GM21717 (cell line): ENCODE results near the gene IRF8.
"Not testable (repeated sequence)": the region's sequence is repeated elsewhere in the genome, so short reads cannot be mapped to it uniquely, and the experiment has no call there.

Experiments
- ATAC-seq: cut with Tn5 transposase; IDR thresholded peaks from one replicate; pipeline ENCODE4 v1.9.1; 2021; ENCODE audit warnings: mild to moderate bottlenecking, moderate library complexity; ENCODE audit not compliant: unreplicated experiment

IRF8 gene

DNA sequence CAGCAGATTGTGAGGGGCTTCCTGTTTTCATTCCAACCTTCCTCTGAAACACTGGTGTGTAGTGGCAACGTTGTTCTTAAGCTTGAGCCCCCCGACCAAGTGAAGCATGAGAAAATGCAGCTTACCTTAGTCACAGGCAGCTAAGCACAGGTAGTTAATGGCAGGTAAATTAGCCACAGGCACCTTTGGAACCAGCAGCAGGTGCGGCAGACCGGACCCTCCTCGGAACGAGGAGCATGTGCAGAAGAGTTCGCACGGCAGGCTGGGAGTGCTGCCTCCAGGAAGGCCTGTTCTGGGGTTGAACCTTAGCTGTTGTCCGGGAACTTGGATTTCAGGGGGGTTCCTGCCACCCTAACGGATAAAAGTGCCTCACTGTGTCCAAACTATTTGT lies 7.2 kb upstream of the IRF8 start:
- ATAC-seq = no peak

DNA sequence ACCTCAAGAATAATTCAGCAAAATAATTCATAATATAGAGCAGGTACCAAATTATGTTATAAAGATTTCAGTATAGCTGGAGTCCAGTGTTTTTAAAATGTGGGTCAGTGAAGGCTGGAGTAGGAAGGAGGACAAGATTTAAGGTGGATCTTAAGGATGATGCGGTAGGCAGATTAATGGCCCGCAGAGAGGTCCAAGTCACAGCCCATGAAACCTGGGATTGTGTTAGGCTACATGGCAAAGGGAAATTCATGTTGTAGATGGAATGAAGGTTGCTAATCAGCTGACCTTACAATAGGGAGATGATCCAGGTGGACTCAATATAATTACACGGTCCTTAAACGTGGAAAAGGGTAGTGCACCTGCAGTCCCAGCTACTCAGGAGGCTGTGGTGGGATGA lies 6.2 kb upstream of the IRF8 start:
- ATAC-seq = no peak

DNA sequence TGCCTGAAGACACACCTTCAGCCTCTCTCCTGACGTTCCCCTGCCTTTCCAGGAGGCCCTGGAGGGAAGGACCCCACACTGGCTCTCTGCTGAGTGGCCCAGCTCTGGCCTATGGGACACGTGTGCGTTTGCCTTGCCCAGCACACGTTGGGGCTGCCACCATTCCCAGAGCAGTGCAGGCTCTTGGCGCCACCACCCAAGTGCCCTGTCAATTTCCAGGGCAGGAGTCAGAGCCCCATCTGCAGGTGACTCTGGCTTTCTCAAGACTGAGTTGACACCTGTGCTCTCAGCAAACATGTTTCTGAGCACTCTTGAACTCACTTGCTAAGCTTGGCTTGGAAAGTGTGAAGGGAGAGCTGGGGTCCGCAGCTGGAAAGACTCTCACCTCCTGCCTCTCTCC lies 4.7 kb upstream of the IRF8 start:
- ATAC-seq = no peak

DNA sequence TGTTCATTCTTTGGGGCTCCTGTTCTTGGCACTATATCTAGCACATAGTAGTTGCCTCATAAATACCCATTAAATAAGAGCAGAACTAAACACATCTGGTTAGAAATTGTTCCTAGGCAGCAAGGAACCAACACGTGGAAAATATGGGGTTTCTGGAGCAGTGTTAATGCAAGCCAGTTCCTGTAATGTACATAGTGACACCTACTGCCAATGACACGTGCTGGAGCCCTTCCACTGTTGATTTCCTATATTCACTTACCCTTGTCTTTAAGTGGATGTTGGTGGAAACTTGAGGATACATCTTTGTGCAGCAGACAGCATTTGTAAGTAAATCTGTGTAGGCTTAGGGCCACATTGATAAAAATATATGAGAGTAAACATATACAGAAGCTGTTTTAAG lies 1.6 kb upstream of the IRF8 start:
- ATAC-seq = no peak

DNA sequence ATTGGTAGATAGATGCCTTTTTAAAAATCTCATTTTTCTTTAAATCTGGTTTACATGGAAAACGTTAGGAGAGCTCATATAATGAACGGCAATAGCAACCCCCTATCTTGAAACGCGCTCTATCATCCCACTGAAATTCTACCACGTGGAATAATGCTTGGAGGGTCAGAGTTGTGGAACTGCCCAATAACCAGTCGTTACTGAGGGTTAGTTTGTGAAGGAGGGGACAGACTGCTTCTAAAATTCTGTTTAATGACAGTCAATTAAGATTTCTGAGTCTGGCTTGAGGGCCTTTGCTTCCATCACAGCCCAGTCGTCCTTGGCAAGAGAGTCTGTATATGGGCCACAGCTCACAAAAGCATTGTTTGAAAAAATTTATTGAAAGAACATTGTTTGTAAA lies 482 bp downstream of the IRF8 start:
- no peak for ATAC-seq

DNA sequence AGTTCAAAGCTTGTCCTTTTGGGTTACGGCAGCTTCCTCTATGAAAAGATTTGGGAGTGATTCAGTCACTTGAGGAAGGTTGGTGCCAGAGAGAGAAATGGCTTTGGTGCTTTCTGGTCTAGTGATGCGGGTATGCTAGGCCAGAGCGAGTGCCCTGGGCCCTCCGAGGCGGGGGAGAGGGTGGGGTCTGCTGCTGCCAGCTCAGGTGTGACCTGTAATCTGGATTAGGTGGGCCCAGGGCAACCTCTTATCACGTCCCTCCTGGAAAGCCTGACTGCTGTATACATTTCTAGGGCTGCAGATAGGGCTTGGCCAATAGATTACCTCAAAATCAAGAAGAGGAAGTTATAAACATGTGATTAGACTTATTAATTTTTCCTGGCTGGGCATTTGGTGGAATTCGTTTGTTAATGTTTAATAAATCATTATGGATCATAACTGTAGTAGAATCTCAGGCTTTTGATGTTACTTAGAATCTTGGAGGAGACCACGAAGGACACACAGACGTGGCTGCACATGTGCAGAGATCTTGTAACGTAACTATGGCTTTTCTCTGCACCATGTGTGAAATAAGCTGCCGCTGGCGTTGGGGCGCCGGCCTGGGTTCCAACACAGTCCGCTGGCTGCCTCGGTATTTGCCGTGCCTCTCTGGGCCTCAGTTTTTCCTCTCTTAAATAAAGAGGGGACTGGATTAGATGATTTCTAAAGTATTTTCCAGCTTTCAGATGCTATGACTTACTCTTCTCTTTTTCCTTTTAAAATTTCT lies 1.2 kb downstream of the IRF8 start:
- ATAC-seq = no peak

DNA sequence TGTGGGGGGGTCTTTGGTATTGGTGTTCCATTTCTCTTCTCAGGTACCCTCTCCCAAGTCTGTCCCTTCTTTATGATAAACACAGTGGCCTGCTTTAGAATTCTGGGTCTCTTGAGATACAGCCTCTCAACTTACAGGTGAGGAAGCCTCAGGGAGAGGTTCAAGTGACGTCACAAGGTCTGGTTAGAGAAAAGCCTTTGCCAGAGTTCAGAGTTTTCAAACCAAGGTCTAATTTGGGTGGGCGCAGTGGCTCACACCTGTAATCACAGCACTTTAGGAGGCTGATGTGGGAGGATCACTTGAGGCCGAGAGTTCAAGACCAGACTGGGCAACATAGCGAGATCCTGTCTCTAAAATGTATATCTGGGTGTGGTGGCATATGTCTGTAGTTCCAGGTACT lies 2.1 kb downstream of the IRF8 start:
- no peak for ATAC-seq

DNA sequence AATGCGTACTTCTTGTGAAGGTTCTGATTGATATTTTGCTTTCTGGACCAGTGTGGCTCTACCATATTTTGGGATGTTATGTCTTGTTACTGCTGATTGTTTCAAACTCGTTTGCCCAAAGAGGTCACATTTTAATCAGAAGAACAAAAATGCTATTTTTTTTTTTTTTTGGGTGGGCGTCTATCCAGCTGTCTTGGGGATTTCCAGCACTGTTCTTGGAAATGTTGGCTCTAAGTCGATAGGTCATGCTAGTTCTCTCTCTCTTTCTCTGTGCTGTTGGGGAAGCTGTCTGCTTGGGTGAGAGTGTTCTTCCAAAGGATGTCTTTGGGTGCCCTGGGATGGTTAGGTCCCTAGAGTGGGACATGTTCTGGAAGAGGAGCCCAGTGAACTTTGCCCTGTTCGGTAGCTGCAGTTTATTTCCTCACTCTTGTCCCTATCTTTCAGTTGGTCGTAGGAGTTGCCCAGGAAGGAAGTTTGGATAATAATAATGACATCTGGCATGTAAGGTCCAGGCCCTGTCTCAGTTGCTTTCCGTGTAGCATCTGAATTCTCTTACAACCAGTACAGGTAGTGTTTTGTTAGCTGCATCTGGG lies 2.9 kb downstream of the IRF8 start:
- no peak for ATAC-seq

DNA sequence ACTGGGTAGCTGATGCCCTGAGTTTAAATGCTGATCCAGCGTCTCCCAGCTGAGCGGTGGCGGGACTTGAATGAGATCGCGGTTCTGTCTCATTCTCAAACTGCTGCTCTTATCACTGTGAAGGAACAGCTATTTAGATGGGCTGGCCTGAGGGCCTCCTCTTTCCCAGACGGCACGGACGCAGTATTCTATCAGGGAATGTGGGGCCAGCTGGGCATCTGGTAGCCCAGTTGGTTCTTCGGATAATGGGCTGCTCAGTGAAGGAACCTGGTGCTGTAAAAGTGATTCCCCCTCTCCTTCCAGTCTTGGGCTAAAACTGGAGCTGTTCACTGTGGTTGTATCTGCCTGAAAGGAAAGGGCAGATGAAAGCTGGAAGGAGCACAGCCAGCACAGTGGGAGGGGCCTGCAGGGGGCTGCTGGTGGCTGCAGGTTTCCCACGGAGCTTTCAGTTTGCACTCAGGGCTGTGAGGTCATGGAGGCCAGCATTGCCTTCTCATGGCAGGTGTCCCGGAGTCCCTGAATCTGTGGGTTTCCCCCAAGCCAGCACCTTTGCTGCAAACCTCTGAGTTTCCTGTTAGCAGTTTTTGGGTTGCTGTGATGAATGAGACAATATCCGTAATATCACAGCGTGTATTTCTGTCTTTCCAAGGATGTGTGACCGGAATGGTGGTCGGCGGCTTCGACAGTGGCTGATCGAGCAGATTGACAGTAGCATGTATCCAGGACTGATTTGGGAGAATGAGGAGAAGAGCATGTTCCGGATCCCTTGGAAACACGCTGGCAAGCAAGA lies 3.6 kb downstream of the IRF8 start:
- ATAC-seq = peak; percentile 60

DNA sequence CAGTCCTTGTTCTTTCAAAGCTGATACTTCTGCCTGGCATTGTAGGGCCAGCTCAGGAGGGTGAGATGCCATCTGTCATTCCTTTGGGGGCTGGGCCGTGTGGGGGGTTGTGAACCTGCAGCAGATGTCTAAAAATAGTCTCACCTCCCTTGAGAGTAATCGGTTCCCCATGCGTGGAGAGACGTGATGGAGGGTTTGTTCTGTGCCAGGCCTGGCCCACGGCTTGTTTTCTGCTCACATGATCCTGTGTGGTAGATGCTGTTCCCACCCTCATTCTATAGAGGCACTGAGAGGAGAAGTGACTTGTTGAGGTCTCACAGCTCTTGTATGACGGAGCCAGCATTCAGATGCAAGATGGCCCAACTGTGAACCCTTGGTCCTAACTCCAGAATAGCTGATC lies 4.6 kb downstream of the IRF8 start:
- no peak for ATAC-seq

DNA sequence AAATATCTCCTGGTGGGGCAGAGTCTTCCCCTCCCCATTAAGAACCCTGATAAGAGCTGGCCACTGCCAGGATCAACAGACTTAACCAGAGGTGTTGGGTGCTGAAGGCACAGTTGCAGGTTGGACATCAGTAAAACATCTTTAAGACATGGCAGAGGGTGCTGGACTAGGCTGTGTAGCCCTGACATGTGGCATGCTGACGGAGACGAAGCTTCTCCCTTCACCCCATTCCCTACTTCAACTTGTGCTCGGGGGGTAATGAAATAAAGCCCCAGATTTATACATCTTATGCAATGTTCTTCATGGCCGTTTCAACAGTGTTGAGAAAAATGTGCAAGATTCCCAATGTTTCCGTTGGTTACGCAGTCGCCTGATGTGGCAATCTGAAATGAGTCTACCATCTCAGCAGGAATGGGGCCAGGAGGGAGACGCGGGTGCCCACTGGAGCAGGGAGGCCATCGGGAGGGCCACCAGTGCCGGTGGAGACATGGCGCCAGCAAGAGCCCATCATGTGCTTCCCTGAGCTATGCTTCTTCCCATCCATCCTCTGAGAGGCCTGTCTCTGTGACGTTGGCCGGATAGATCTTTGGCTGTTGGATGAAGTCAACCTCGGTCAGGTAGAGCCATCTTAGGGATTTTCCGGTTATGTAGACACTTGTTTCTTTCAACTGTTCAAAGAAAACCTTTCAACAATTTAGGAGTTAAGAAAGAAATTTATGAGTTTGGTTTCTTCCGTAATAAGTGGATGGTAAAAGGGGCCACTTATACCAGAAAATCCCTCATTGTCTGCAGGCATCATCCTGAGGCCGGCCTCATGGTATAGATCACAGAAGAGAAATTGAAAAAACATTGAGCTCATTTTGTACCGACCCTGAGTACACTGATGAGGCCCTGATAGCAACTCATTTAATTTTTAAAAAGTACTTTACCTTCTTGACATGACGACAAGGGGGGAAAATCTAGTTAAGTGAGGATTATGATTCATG lies 6.4 kb downstream of the IRF8 start:
- ATAC-seq = no peak

DNA sequence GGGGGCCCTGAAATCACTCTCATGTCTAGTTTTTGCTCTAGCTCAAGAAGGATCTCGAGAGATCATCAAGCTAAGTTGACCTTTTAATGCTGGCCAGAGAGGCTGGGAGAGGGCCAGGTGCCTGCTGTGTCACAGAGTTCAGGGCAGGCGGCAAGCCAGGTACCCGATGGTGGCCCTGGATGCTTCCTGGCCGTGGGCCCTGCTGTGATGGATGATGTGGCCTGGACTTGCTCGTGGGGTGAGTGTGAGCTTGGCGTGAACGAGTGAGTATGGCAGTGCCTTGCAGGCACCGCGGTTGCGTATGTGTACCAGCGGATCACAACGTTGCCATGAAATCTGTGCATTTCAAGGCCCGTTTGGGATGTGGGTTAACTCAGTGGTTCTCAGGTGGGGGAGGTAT lies 7.4 kb downstream of the IRF8 start:
- no peak for ATAC-seq

DNA sequence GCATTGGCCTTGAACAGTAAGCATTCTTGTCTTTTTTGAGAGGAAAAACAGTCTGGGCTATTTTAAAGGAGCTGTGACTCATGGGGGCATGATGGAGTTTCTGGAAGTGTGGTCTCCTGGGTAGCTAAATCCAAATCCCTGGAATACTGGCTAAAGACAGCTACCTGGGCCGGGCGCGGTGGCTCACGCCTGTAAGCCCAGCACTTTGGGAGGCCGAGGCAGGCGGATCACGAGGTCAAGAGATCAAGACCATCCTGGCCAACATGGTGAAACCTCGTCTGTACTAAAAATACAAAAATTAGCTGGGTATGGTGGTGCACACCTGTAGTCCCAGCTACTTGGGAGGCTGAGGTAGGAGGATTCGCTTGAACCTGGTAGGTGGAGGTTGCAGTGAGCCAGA lies 8.3 kb downstream of the IRF8 start:
- ATAC-seq = not testable (repeated sequence)

DNA sequence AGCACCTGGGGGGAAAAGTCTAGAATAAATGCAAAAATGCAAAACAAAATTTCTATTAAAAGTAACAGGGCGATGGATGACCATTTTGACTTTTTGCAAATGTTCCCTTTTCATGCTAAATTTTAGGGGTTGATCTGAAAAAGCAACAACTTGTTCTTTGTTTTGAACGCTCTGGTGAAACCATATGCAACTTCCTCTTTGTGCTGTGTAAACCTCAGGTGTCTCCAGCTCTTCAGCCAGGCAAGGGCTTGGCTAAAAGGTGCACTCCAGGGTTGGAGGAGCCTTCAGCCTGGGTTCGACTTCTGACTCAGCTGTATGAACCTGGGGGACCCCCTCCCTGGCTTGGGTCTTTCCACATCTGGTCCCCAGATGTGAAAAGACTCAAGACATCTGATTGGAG lies 9.5 kb downstream of the IRF8 start:
- ATAC-seq = peak; percentile 45

DNA sequence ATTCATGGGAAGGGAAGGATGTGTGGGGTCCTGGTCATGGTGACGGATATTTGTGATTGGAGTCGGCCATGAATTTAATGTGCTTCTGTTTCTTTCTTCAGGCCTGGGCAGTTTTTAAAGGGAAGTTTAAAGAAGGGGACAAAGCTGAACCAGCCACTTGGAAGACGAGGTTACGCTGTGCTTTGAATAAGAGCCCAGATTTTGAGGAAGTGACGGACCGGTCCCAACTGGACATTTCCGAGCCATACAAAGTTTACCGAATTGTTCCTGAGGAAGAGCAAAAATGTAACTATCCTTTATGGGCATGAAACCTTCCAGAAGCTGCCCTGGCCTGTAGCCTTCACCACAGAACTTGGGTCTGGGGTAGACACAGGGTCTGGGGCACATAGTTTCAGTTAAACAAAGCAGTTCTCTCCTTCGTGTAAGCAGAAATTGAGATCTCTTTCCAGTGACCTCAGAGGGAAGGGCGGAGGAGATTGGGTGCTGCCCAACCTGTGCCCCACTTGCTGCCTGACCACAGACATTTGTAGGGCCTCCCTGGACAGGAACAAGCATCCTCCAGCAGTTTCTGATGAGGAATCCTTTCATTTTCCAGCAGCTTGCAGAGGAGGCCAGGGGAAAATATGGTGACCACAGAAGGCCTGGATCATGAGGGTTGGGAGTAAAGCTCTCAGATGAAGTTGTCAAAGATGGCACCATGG lies 10.1 kb downstream of the IRF8 start:
- ATAC-seq = no peak

DNA sequence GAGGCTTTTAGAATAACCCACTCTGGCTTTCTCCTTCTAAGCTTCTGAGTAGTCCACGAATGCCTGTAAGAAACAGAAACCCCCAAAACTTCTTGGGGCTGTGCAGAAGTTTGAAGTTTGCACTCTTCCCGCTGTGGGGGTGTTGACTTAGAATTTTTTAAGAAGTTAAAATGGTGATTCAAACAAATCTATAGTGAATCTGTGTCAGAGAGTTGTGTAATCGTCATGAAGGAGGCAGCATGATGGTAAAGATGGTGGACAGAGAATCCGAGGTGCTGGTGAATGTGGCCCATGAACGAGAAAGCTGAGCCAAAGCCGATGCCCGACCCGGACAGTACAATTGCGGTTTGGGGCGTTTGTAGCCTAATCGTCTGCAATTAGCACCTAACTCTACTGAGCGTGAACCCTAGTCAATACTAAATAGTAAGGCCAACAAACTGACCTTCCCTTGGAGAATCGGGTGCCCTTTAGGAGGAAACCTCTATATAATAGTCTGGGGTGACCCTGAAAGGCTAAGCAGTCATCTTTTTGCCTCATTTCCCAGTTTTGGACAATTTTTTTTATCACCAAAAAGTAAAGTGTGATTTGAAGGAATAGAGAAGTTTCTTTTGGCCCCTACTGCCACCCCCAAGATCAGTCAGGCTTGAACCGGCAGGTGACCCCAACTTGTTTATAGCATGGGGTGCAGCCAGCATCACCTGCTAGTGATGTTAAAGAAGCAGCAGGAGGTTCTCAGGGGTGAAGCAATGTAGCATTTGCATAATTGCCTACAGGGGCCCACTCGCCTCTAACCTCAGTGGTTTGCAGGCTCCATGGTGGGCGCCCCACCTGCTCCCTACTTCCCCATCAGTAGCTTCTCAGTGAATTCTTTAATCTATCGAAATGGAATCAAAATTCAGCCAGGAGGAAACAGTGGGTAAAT lies 11.2 kb downstream of the IRF8 start:
- ATAC-seq = no peak

DNA sequence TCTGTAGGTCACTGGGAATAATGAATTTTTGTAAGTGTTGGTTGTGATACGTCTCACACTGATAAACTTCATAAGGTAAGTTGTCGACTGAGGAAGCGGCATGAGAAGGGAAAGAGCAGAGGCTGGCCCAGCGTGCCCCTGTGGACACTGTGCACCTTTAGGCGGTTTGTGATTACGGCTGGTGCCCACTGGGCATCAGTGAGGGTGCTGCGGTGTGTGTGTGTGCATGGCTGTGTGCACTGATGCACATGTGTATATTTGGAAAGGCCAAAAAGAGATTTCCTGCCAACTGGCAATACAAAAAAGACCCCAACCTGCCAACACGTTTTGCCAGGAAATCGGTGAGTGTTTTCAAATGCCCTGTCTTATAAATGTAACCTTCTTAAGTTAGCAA lies 11.9 kb downstream of the IRF8 start:
- ATAC-seq = no peak

DNA sequence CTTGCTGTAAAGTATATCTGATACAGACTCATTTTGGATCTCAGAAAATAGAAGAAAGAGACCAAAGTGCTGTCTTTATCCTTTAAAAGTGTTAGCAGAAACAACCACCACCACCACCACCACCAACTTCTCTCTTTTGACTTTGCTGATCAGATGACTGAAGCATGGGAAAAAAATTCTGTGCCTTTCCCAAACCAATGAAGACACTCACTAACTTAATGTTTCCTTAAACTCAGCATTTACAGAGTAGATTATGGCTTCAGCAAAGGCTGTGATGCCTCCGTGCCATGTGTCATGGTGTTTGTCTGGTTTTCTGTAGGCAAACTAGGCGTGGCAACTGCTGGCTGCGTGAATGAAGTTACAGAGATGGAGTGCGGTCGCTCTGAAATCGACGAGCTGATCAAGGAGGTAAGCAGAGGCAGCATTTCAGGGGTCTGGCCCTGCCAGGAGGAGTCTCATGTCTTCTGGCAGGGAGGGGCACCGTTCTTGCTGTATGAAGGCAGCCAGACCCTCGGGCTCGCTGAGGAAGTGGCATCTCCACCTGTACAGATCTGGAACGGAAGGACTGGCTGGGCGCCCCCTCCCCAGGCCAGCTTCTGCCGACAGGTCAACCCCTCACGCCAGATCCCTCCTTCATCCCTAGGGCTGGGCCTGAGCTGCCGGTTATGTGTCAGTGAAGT lies 12.4 kb downstream of the IRF8 start:
- ATAC-seq = no peak
